Stimulated activated CD8-positive, alpha-beta memory T cell treated with anti-CD3 and anti-CD28 coated beads, Interleukin-4, amount 100 ng/mL, for 4 hours (primary cell): ENCODE data around the gene KCNH8.

Experiments
- DNase-seq, 2 donors: peaks; one replicate each; pipeline ENCODE4 v3.0.0-alpha.2; 2020; ENCODE audit warnings: low read depth in 2 of 2, low spot score in 1 of 2

Gene KCNH8

GRCh38 chr3:19357947-19358346 lies 209.6 kb downstream of the KCNH8 start:
- DNase-seq: no peak

- no peak for DNase-seq
These were observed 214.8 kb downstream of the KCNH8 start for GRCh38 chr3:19363071-19363470.

- DNase-seq: no peak
These were observed 215.8 kb downstream of the KCNH8 start for GRCh38 chr3:19364148-19364547.

DNA sequence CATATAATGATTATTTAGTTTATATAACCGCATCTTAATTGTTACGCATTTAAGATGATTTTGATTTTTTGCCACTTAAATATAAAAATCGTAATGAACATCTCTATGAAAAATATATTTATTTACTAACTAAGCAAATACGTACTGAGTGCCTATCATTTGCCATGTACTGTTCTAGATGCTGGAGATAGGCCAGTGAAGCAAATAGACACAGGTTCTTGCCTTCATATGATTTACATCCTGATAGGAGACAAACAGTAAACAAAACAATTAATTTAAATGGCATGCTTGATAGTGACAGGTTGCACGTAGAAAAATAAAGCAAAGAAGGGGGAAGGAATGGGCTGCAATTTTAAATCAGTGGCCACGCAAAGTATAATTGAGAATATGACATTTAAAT lies 217.2 kb downstream of the KCNH8 start:
- no peak for DNase-seq

GRCh38 chr3:19384868-19385267 lies 236.6 kb downstream of the KCNH8 start:
- no peak for DNase-seq

DNA sequence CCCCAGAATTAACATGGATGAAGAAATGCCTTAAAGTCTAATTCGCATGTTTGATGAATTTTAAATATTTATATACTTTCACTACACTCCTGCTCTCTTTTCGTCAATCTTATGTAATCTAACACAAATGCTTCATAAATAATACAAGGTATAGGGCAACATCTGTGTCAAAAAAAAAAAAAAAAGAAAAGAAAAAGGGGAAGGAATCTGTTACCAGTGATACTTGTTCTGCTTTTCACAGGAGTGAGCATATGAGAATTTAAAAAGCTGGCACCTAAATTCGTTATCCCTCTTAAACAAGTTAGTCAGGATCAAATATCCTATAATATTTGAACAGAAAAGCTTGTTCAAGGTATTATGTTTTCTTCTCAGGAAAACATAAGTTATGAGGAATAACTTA lies 243.8 kb downstream of the KCNH8 start:
- no peak for DNase-seq

- DNase-seq: no peak
These were observed 246.6 kb downstream of the KCNH8 start for GRCh38 chr3:19394946-19395345.

GRCh38 chr3:19396726-19397125 lies 248.4 kb downstream of the KCNH8 start:
- no peak for DNase-seq

DNA sequence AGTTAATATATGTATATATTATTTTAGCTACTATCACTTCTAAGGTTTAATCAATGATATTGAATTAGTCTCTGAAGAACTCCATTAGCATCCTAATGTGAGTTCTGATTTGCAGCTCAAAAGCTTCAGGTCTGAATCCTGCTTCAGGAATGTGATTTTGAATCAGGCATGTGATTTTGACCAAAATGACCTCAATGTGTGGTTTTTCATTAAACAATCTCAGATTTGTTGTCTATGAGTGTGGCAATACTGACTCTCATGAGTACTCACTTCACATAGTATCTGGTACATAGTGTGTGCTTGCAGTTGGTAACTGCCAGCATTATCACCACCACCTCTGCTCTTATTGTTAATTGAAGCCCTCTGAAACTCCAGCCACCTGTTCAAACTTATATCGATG lies 251.0 kb downstream of the KCNH8 start:
- no peak for DNase-seq

- no peak for DNase-seq
These were observed 251.5 kb downstream of the KCNH8 start for GRCh38 chr3:19399836-19400235.

DNA sequence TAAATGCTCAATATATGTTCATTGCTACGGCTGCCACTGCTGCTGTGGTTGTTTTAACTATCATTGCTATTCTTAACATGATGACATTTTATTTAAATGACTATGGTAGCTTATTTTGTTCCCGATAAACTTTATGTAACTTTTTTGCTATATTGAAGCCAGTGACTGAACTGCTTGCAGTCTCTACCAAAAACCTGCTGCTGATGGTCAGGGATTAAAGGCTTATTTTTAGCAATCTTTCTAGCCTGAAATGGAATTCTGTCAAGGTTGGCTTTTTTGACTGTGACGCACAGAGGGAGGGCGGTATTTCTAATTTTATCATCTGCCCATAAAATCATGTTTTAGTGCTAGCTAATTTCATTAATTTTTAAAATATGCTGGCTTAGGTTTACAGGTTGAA lies 271.8 kb downstream of the KCNH8 start:
- DNase-seq: no peak

DNA sequence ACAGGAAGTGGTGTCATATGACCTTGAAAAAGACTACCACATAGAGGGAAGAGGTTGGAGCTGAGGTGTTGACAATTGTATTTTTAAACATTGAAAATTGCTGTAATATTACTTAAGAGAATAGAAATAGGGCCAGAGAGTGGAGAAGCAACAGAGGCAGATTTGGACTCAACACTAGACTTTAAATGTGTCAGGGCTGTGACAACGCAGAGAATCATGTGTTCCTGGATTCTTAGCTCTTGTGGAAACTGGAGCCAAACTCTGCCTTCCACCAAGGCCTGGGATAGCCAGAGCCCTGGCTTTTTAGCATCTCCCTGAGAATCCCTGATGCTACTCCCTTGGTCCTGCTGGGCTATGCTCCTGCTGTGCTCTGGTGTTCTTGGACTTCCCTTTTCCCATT lies 277.5 kb downstream of the KCNH8 start:
- no peak for DNase-seq

GRCh38 chr3:19427422-19428149 lies 279.3 kb downstream of the KCNH8 start:
- DNase-seq: no peak

- no peak for DNase-seq
These were observed 280.4 kb downstream of the KCNH8 start for GRCh38 chr3:19428729-19429128.

- no peak for DNase-seq
These were observed 284.4 kb downstream of the KCNH8 start for GRCh38 chr3:19432669-19433068.

GRCh38 chr3:19436746-19437145 lies 288.4 kb downstream of the KCNH8 start:
- no peak for DNase-seq

DNA sequence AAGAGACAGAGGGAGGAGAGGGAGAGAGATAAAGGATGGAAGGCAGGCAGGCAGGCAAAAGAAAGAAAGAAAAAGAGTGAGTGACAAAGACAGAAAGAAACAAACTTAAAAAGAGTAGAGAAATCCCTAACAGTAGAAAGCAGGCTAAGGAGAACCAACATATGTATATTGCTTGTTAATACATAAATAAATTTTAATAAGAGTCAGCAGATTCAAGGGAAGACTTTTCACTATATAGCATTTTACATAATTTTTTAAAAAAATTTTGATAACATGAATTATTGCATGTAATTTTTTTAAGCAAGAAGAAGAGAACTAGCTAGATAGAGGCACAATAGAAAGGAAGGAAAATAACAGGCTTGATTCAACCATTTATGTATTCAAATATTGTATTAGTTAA lies 291.6 kb downstream of the KCNH8 start:
- DNase-seq: no peak

- no peak for DNase-seq
These were observed 297.8 kb downstream of the KCNH8 start for GRCh38 chr3:19446138-19446537.

- DNase-seq: no peak
These were observed 298.4 kb downstream of the KCNH8 start for GRCh38 chr3:19446687-19447086.

DNA sequence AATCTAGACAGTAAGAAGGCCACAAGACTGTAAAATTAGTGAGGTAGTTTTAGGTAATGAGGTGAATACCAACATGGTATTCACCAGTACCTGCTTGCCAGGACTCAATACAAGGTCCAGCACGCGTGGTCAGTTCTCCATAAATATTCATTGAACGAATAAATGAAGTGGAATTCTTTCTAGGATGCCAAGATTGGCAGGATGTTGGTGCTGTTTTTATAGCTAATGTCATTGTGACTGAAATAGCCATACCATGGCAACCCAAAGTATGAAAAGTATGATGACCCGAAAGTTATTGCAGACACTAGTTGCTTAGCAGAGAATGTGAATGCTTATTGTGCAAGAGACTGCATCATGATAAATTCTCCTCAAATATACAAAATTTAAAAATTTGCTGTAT lies 307.2 kb downstream of the KCNH8 start:
- DNase-seq: no peak

DNA sequence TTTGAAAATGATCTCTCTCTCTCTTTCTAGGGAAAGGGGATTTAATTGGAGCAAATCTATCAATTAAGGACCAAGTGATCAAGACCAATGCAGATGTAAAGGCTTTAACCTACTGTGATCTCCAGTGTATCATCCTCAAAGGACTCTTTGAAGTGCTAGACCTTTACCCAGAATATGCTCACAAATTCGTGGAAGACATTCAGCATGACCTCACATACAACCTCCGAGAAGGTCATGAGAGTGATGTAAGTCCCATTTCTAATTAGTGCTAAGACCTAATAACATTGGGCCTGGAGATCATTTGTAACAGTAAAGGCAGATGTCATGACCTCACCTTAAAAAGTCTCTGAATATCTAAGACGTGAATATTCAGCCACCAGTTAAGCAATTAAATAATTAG lies 308.4 kb downstream of the KCNH8 start:
- no peak for DNase-seq

DNA sequence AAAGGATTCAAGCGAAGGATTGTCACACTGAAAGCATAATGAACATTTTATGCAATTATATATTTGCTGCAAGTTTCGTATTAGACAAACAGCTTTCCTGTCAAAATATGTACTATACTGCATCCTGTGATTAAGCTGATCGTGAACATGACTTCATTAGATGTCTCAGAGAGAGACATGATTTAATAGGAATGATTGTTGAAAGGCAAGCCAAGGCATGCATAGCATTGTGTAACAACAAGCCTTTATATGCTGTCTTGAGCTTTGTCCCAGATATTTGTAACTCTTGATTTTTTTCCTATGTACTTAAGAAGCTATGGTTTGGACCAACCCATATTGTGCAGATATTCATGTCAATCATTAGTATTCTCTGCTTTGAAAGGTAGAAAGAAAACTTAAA lies 309.1 kb downstream of the KCNH8 start:
- DNase-seq: no peak

DNA sequence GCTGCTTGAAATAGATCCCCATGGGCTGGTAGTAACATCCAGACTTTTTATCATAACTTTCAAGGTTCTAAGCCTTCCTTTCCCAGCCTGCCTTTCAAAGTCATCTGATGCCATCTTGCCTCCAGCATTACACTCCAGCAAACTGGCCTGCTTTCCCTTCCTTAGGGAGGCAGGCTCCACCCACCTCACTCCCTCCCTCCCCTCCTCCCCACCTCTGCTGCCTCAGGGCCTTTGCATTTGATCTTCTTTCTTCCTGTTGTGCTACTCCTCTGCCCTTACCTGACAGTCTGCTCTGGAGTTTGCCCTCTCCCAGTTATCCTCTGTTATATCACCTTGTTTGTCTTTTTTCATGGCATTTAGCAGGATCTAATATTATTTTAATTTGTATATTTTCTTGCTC lies 319.5 kb downstream of the KCNH8 start:
- DNase-seq: no peak

DNA sequence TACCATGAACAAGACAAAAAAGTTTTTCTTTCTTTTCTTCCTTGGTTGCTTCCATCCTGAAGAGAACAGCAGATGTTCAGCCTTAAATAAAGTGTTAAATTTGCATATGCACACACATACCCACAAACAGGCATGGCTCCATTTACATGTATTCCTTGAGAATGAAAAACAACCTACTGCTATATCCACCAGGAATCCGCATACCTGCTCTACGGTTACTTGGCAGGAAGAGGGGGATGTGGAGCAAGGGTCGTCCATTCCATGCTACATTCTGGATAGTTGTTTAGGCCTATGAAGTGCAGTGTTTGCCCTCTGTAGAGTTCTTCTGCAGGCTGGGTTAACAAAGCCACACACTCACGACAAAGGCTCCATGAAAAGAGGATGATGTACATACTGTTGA lies 322.8 kb downstream of the KCNH8 start:
- DNase-seq: no peak
